Stimulated activated CD8-positive, alpha-beta memory T cell treated with anti-CD3 and anti-CD28 coated beads, Interleukin-15, amount 100 ng/mL, for 1 hour (primary cell): ENCODE data around the gene ZNF428.

ENCODE experiments used
- DNase-seq: peaks from one replicate; pipeline ENCODE4 v3.0.0-alpha.2; 2020; ENCODE audit warnings: low read depth

The ZNF428 gene

GRCh38 chr19:43561139-43561970 lies 58.1 kb downstream of the ZNF428 start:
- DNase-seq = no peak

- no peak for DNase-seq
These were observed 58.7 kb downstream of the ZNF428 start for GRCh38 chr19:43560687-43561086.
